A673 (cell line): ENCODE results near the gene SMURF1.

Experiments used
- EZH2 ChIP-seq: fragments of 200-600 bp; sonication (generic); IDR thresholded peaks from 2 replicates; pipeline ENCODE4 v1.6.1; 2017; ENCODE audit warnings: borderline replicate concordance, low read depth, mild to moderate bottlenecking, mixed read lengths, antibody characterized with exemption, low read length; ENCODE audit not compliant: poor library complexity, severe bottlenecking
- TF ChIP-seq, protein P1 (sequence below): fragments of 300-800, 200-600 bp; sonication (generic); conservative IDR thresholded peaks from 2 replicates; pipeline ENCODE4 v1.5.1; 2017; ENCODE audit warnings: low read depth, mild to moderate bottlenecking, antibody characterized with exemption, low read length, moderate library complexity, mixed read lengths

GRCh38 chr7:99120501-99120900 lies 23.4 kb downstream of the SMURF1 start:
- TF ChIP-seq, protein P1, sequence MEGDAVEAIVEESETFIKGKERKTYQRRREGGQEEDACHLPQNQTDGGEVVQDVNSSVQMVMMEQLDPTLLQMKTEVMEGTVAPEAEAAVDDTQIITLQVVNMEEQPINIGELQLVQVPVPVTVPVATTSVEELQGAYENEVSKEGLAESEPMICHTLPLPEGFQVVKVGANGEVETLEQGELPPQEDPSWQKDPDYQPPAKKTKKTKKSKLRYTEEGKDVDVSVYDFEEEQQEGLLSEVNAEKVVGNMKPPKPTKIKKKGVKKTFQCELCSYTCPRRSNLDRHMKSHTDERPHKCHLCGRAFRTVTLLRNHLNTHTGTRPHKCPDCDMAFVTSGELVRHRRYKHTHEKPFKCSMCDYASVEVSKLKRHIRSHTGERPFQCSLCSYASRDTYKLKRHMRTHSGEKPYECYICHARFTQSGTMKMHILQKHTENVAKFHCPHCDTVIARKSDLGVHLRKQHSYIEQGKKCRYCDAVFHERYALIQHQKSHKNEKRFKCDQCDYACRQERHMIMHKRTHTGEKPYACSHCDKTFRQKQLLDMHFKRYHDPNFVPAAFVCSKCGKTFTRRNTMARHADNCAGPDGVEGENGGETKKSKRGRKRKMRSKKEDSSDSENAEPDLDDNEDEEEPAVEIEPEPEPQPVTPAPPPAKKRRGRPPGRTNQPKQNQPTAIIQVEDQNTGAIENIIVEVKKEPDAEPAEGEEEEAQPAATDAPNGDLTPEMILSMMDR = no peak
- no peak for TF ChIP-seq EZH2
